A172 (cell line): ENCODE measurements around the gene USP10. TPM values are rescaled to one million over a fixed set of nuclear protein-coding genes. Genes with fewer than 3 reads are reported as not detected.

Experiments used
- DNase-seq: peaks from one replicate; pipeline ENCODE4 v3.0.0-alpha.2; 2015; ENCODE audit warnings: low spot score
- total RNA-seq: library from RNA; depleted of rRNA; stranded (reverse); fragments of >200 nt; shearing (Covaris generic); gene quantifications from 2 replicates; pipeline ENCODE4 v1.2.3, GENCODE V29; 2014; rRNA removed

The USP10 gene
- total RNA-seq, 1 experiment from 2014 or later, result 106 TPM

DNA sequence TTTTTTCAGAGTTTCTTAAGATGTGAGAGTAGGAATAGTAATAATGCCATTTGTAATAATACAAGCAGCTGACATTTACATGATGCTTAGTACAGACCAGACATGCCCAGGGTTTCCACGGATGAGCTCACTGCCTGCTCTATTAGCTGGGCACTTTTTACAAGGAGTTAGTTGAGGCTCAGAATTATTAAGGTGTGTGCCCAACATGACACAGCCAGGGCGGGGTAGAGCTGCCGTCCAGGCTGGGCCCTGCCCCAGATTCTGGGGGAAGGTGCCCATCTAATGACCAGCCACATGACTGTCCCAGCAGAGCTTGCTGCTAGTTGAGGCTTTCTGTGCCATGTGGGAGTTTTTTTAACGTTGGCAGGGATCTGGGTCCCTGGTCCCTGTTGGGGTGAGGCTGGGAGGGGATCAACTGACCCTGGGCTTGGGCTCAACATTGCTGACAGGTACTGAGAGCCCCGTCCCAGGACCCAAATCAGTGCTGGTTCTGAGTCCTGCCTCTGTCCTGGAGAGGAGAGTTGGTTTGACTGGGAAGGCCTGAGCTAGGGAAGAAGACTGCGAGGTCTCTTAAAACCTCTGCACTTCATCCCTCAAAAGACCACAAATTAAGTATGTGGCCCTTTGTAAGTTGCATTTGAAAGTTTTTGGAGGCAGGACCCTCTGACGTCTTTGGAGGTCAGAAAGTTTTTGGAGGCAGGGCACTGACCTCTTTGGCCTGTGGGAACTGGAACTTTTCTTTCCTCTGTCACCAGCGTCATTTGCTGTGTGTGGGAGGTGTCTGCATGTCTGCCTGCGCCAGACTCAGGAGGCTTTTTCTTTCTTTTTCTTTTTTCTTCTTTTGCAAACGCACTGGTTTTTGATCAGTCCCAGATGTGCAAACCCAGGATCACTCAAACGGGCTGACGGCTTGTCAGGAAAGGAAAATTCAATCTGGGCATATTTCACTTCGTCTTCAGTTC, 122.2 kb downstream of the USP10 start:
- no peak for DNase-seq

DNA sequence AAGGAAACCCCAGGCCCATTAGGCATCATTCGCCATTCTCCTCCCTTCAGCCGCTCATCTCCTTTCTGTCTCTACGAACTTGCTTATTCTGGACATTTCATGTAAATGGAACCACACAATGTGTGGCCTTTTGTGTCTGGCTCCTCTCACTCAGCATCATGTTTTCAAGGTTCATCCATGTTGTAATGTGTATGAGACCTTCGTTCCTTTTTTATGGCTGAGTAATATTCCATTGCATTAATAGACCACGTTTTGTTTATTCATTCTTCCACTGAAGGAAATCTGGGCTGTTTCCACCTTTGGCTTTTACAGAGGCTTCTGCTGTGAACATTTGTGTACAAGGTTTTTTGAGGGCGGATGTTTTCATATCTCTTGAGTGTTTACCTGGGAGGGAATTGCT, 123.2 kb downstream of the USP10 start:
- DNase-seq, result no peak

DNA sequence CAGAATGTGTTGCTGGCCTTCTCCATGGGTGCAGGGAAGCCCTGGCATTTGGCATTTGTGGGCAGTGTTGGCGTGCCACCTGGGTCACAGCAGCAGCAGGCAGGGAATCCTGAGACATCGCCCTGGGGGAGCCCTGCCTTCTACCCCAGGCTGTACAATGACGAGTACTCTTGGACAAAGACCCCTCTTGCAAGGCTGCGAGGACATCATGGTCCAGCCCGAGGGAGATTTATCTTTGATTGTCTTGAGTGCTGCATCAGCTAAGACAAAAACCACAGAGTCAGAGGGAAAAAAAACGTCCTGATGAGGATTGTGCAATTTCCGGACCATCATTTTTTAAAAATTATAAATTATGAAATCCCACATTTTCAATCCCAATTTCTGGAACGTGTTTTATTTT, 123.7 kb downstream of the USP10 start:
- DNase-seq, result no peak

DNA sequence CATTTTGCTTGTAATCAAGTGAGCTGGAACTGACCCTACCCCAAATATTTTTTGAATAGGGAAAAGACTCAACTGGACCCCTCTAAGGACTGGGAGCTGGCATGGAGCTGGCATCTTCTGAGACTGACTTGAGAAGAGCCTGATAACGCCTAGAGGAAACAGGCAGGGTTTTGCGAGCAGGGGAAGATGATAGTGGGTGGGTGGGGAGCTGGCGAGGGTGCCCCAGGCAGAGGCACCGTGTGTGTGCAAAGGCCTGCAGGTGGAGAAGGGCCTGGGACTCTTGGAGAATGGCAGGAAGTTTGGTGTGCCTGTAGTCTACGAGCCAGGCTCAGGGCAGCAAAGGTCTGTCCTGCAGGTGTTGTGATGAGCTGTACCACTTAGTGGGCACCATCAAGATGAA, 124.1 kb downstream of the USP10 start:
- no peak for DNase-seq

DNA sequence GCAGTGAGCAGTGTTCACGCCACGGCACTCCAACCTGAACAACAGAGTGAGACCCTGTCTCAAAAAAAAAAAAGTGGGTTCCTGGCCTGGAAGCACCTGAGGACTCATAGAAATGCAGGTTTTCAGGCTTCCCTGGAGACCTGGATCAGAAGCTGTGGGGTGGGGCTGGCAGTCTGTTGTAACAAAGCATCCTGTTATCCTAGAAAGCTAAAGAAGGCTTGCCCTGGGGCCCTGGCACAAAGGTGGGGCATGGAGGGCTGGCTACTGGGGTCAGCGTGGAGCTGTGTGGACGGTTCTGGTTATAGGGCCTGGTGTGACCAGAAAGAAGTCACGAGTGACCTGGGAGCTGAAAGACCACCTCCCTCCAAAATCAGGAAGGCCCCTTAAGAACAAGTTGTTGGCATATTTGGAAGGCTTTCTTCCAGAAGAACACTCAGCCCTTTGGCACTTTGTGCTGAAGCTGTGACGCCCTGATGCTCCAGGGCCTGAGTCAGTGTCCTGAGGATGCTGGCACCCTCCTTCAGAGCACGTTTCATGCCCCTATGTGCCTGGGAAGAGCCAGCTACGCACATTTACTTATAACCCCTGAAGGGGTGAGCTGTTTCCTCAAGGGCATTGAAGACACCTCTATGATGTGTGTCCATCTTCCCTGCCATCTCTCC, 126.2 kb downstream of the USP10 start:
- no peak for DNase-seq

DNA sequence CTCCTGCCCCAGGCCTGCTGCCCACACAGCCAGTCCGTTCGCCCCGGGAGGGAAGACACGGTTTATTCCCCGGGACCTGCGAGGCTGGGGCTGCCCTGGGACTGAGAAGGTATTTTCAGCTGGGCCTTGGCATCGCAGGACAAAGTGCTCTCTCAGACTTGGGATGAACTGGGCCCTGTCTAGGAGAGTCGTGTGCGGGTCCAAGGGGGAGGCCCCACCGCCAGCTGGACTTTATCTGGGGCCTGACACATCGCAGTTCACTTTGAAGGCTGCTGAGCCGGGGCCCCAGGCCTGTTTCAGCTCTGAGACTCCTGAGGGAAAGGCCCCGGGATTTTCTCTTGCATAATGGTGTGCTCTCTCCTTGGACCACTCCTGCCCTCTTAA, 126.8 kb downstream of the USP10 start:
- DNase-seq, result no peak

DNA sequence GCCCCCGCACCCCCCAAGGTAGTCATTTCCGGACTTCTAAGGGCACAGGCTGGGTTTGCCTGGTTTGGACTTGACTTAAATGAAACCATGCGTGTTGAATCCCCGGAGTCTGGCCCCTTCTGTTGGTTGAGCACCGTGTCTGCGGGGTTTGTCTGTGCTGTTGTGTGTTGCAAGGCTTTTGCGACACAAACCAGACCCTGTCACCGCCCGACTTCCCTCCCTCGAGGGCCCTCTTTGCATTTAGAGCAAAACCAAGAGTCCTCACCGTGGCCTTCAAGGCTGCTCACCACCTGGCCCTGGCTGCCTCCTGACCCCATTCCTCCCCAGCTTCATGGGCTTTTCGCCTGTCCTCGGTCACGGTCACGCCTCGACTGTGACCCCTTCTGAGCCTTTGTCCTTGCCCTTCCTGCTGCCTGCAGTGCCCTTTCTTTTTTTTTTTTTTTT, 127.4 kb downstream of the USP10 start:
- DNase-seq, result no peak

DNA sequence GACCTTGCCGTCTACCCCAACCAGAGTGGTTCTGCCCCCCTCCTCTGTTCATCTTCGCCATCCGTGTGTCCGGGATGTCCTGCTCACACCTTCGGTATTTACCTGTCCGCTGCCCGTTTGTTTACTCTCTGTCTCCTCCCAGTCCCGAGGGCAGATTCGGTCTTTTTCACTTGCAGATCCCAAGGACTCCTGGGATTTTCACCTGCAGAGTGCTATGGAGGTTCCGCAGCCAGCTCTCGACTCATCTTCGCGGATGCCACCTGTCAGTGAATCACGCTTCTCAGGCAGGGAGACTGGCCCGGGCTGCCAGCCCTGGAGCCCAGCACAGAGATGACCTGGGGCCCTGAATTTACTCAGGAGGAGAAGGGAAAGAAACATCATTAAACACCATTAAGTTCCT, 128.1 kb downstream of the USP10 start:
- DNase-seq, result no peak

DNA sequence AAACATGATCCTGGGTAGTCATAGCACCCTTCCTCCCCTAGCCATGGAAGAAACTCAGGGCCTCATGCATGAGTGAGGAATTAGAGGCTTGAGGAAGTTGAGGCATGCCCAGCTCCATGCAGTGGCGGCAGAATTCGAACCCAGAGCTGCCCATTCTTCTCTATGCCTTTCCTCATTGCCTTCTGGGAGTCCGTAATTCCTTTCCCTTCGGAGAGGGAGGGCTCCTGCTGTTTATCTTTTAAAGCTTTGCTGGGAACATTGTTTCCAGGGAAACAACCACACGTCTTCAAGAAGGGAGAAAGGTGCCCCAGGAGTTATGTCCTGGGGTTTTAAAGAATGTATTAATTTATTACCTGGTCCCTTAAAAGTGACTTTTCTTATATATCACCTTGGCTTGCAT, 128.5 kb downstream of the USP10 start:
- no peak for DNase-seq

Other genes starting within 250 kb of the USP10 start
- 21.0 and 28.4 TPM in 2 replicates for gene MEAK7, start 195.3 kb upstream of the USP10 start, total RNA-seq
- gene COTL1, start 81.9 kb upstream of the USP10 start, total RNA-seq, result 275 and 295 TPM in 2 replicates
- gene KLHL36, start 51.5 kb upstream of the USP10 start, total RNA-seq, result 38.0 and 46.3 TPM in 2 replicates
- 0.95 and 1.1 TPM in 2 replicates for gene CRISPLD2, start 120.0 kb downstream of the USP10 start, total RNA-seq